Endothelial cell of umbilical vein (primary cell): ENCODE results near the gene TEX44. TPM values are rescaled to one million over a fixed set of nuclear protein-coding genes. Genes with fewer than 3 reads are reported as not detected.

ENCODE experiments used
- BruUV-seq: library from RNA; stranded (reverse); fragments of 400-500 nt; replicated peaks from 2 replicates; lab custom pipeline; 2021; lab: Mats Ljungman, UMichigan
- CTCF ChIA-PET: fragments of 300-600, 350-600 bp; sonication (Branson Sonifier 250); formaldehyde crosslinking; loops from one replicate; lab custom pipeline; 2021; ENCODE audit warnings: antibody characterized with exemption, inconsistent platforms; lab: Charles Lee
- POLR2A ChIA-PET: fragments of 300-600, 350-600 bp; sonication (Branson Sonifier 250); formaldehyde crosslinking; loops from one replicate; lab custom pipeline; 2021; ENCODE audit warnings: antibody characterized with exemption, inconsistent platforms; lab: Charles Lee
- DNase-seq: peaks from one replicate; pipeline ENCODE4 v3.0.0-alpha.2; 2011; ENCODE audit warnings: low read depth, low spot score
- FAIRE-seq: peaks from 2 replicates; lab custom pipeline; 2011; peaks lifted over from hg19 to GRCh38; lab: Jason Lieb, UNC
- H2AFZ ChIP-seq: 2 replicates; pipeline ENCODE4 v1.6.0; 2012; ENCODE audit warnings: low read depth, low read length, control low read depth, inconsistent platforms
- H3K27ac ChIP-seq: 2 replicates; pipeline ENCODE4 v1.5.1; 2011; ENCODE audit warnings: low read depth, mild to moderate bottlenecking, control low read depth, low read length, moderate library complexity; ENCODE audit not compliant: insufficient read depth
- H3K27me3 ChIP-seq, 2 experiments: 2 replicates each; pipeline versions ENCODE4 v1.6.0 to v1.6.1; 2011; ENCODE audit warnings: low read length in 2 of 2, mixed read lengths in 1 of 2; ENCODE audit not compliant: control insufficient read depth in 2 of 2, insufficient read depth in 2 of 2
- H3K36me3 ChIP-seq, 2 experiments: 2 replicates in 1 of 2; 3 replicates in 1 of 2; pipeline ENCODE4 v1.5.1; 2011; ENCODE audit warnings: low read length in 2 of 2, mild to moderate bottlenecking in 1 of 2, moderate library complexity in 1 of 2; ENCODE audit not compliant: control insufficient read depth in 2 of 2, insufficient read depth in 2 of 2; ENCODE audit errors: extremely low read depth in 1 of 2
- H3K4me1 ChIP-seq: 3 replicates; pipeline ENCODE4 v1.5.1; 2011; ENCODE audit warnings: mild to moderate bottlenecking, low read length; ENCODE audit not compliant: control insufficient read depth, insufficient read depth; ENCODE audit errors: extremely low read depth
- H3K4me2 ChIP-seq: 2 replicates; pipeline ENCODE4 v1.6.1; 2011; ENCODE audit warnings: low read length, control low read depth, mixed read lengths; ENCODE audit not compliant: insufficient read depth
- H3K4me3 ChIP-seq, 3 experiments: fragments of 200-600 bp in 1 of 3; sonication (generic), shearing (Covaris generic) in 1 of 3; replicated peaks in 1 of 3; 2 replicates each; pipeline ENCODE4 v1.5.1; 2011 to 2016; ENCODE audit warnings: control low read depth in 3 of 3, low read length in 3 of 3, mild to moderate bottlenecking in 2 of 3, inconsistent platforms in 1 of 3, low read depth in 1 of 3, moderate library complexity in 1 of 3; ENCODE audit not compliant: insufficient read depth in 1 of 3
- H3K79me2 ChIP-seq: 2 replicates; pipeline ENCODE4 v1.6.0; 2012; ENCODE audit warnings: low read length, inconsistent platforms; ENCODE audit not compliant: control insufficient read depth, insufficient read depth
- H3K9ac ChIP-seq: replicated peaks from 2 replicates; pipeline ENCODE3; 2011; ENCODE audit warnings: low read length, control low read depth; ENCODE audit not compliant: insufficient read depth; ENCODE audit errors: extremely low read depth
- H3K9me1 ChIP-seq: replicated peaks from 3 replicates; pipeline ENCODE4 v1.6.0; 2011; ENCODE audit warnings: mild to moderate bottlenecking, low read length; ENCODE audit not compliant: control insufficient read depth, insufficient read depth; ENCODE audit errors: extremely low read depth
- H3K9me3 ChIP-seq: replicated peaks from 2 replicates; pipeline ENCODE4 v1.5.1; 2012; ENCODE audit warnings: low read length, inconsistent platforms; ENCODE audit not compliant: control insufficient read depth, insufficient read depth
- H4K20me1 ChIP-seq: replicated peaks from 2 replicates; pipeline ENCODE3; 2011; ENCODE audit warnings: mild to moderate bottlenecking, low read length; ENCODE audit not compliant: control insufficient read depth, insufficient read depth; ENCODE audit errors: extremely low read depth
- EZH2 ChIP-seq: IDR thresholded peaks from 2 replicates; pipeline ENCODE4 v1.6.1; 2012; ENCODE audit warnings: borderline replicate concordance, low read depth, mild to moderate bottlenecking, moderate library complexity, low read length, inconsistent platforms; ENCODE audit not compliant: severe bottlenecking
- FOS ChIP-seq: IDR thresholded peaks from 2 replicates; pipeline ENCODE4 v1.6.1; 2011; ENCODE audit warnings: mild to moderate bottlenecking, low read length, moderate library complexity, borderline replicate concordance; ENCODE audit not compliant: insufficient read depth
- GATA2 ChIP-seq: IDR thresholded peaks from 2 replicates; pipeline ENCODE4 v1.7.0; 2011; ENCODE audit warnings: low read depth, mild to moderate bottlenecking, moderate library complexity, mixed read lengths, low read length; ENCODE audit not compliant: insufficient read length, insufficient read depth
- JUN ChIP-seq: IDR thresholded peaks from 2 replicates; pipeline ENCODE4 v1.6.1; 2011; ENCODE audit warnings: borderline replicate concordance, low read depth; ENCODE audit not compliant: insufficient read length, insufficient read depth
- MYC ChIP-seq: IDR thresholded peaks from one replicate; pipeline ENCODE4 v1.6.1; 2011; ENCODE audit warnings: mild to moderate bottlenecking, low read depth, low read length
- POLR2A ChIP-seq: IDR thresholded peaks from 2 replicates; pipeline ENCODE4 v1.6.1; 2012; ENCODE audit warnings: low read depth, mild to moderate bottlenecking, control low read depth, low read length
- POLR2AphosphoS5 ChIP-seq: IDR thresholded peaks from 2 replicates; pipeline ENCODE4 v1.6.1; 2012; ENCODE audit warnings: low read depth, mild to moderate bottlenecking, control low read depth, low read length, moderate library complexity; ENCODE audit not compliant: insufficient read depth
- dilution Hi-C: fragments of 300-500 bp; cut with MboI; formaldehyde crosslinking; loops from one replicate; pipeline ENCODE4 v1.15.0; 2019; ENCODE audit warnings: low sequenced_read_pairs; ENCODE audit not compliant: extremely low pct_ligation_motif_present
- intact Hi-C: fragments of 100-400 bp; cut with micrococcal nuclease; formaldehyde crosslinking; loops from one replicate; pipeline ENCODE4 v1.10.0; 2022
- polyA plus RNA-seq, 4 experiments: library from polyadenylated mRNA; depleted of rRNA in 3 of 4; stranded (reverse) in 3 of 4; unstranded in 1 of 4; fragments of >200 nt; gene quantifications; 2 replicates each; pipeline versions ENCODE4 v1.2.1 to v1.2.3, GENCODE V29; 2011 to 2012; ENCODE audit warnings: missing spikeins in 1 of 4
- total RNA-seq: library from RNA; stranded (reverse); gene quantifications from 2 replicates; pipeline ENCODE4 v1.2.3, GENCODE V29; 2021
- TF ChIP-seq, protein P1 (sequence below): IDR thresholded peaks from 2 replicates; pipeline ENCODE4 v1.6.1; 2011; ENCODE audit not compliant: insufficient read depth, insufficient read length
- TF ChIP-seq, protein P2 (sequence below), 2 donors: IDR thresholded peaks; 1 replicate in 1 of 2; 2 replicates in 1 of 2; pipeline ENCODE4 v1.5.1; 2011; ENCODE audit warnings: low read length in 2 of 2, mild to moderate bottlenecking in 2 of 2, moderate library complexity in 2 of 2, control low read depth in 1 of 2, inconsistent platforms in 1 of 2, low read depth in 1 of 2; ENCODE audit not compliant: insufficient read depth in 1 of 2; ENCODE audit errors: extremely low read depth in 1 of 2

TEX44 gene
- total and polyA plus RNA-seq, 2 donors (not counting 3 experiments of a cell fraction or from before 2014, with no cell fraction given): not detected

DNA sequence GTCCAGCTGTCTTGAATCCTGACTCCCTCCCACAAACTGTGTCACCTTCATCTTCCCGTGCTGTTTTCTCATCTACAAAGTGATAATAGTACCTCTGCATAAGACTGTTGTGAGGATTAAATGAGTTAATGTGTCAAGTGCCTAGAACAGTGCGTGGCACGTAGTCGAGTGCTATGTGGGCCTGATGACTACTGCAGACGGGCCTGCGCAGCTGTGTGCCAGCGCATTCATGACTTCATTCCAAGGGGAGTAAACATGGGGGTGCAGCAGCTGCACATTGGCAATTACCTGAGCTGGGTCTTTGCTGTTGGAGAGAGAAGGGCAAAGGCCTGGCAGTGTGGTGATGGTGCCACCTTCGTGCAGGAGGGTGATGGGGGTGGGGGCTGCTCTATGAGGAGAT is 5.0 kb downstream of the TEX44 start:
- Histone ChIP-seq H3K27ac (no peak overlapping the region), H3K27me3 (peaks cover 0 to 1% of the 10 kb centered on the region in 2 experiments), H3K9me1 (no peaks in the 10 kb centered on the region), H4K20me1 (no peaks in the 10 kb centered on the region), H2AFZ (no peak overlapping the region), H3K79me2 (no peaks in the 10 kb centered on the region), H3K36me3 (no peaks in the 10 kb centered on the region), H3K9ac (no peak overlapping the region), H3K9me3 (no peaks in the 10 kb centered on the region), H3K4me3 (no peak overlapping the region), H3K4me1 (no peaks in the 10 kb centered on the region), H3K4me2 (no peak overlapping the region)
- POLR2A ChIA-PET: no interaction called here
- FAIRE-seq (no peak), DNase-seq (no peak)
- TF ChIP-seq POLR2A: no peak
- no peak for TF ChIP-seq POLR2AphosphoS5
- no peak for TF ChIP-seq EZH2
- TF ChIP-seq FOS: no peak
- TF ChIP-seq, protein P1, sequence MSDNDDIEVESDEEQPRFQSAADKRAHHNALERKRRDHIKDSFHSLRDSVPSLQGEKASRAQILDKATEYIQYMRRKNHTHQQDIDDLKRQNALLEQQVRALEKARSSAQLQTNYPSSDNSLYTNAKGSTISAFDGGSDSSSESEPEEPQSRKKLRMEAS: no peak
- TF ChIP-seq, protein P2, sequence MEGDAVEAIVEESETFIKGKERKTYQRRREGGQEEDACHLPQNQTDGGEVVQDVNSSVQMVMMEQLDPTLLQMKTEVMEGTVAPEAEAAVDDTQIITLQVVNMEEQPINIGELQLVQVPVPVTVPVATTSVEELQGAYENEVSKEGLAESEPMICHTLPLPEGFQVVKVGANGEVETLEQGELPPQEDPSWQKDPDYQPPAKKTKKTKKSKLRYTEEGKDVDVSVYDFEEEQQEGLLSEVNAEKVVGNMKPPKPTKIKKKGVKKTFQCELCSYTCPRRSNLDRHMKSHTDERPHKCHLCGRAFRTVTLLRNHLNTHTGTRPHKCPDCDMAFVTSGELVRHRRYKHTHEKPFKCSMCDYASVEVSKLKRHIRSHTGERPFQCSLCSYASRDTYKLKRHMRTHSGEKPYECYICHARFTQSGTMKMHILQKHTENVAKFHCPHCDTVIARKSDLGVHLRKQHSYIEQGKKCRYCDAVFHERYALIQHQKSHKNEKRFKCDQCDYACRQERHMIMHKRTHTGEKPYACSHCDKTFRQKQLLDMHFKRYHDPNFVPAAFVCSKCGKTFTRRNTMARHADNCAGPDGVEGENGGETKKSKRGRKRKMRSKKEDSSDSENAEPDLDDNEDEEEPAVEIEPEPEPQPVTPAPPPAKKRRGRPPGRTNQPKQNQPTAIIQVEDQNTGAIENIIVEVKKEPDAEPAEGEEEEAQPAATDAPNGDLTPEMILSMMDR (IDR thresholded peaks at IDR 0.05; ENCODE audit: extremely low read depth in 1 of 2, insufficient read depth in 1 of 2, low read depth in 1 of 2, low read length in 2 of 2): no peak
- no peak for TF ChIP-seq JUN
- TF ChIP-seq GATA2: no peak
- TF ChIP-seq MYC: no peak
- dilution Hi-C loops (no loop called here), intact Hi-C loops (no loop called here)
- CTCF ChIA-PET: interaction anchor here (0.7 to 6.4 kb wide), 2 partner anchors 34 to 118 kb away, joined by 3 to 214 read pairs; no protein-coding TSS in a partner anchor
- BruUV-seq: no TSS peak
